Upper lobe of left lung (tissue), 4 donors: ENCODE results near the gene KCNC1.

Experiments
- CTCF ChIP-seq, 6 experiments: fragments of 450-650 bp in 4 of 6; fragments of 200-600 bp in 2 of 6; sonication (generic) in 2 of 6; IDR thresholded peaks; one replicate each; pipeline ENCODE4 v1.5.1; 2016 to 2019; ENCODE audit warnings: antibody characterized with exemption in 6 of 6
- POLR2A ChIP-seq, 4 donors: fragments of 450-650 bp; IDR thresholded peaks; one replicate each; pipeline ENCODE4 v1.5.1; 2016 to 2017; ENCODE audit warnings: antibody characterized with exemption in 4 of 4, mild to moderate bottlenecking in 2 of 4
- POLR2AphosphoS5 ChIP-seq, 2 donors: sonication (generic); formaldehyde crosslinking; IDR thresholded peaks; one replicate each; pipeline ENCODE4 v1.5.1; 2017; ENCODE audit warnings: antibody characterized with exemption in 2 of 2

GRCh38 chr11:17697175-17697949 lies 37.2 kb upstream of the KCNC1 start:
- no peak for TF ChIP-seq CTCF (IDR thresholded peaks at IDR 0.05)
- no peak for TF ChIP-seq POLR2AphosphoS5 (IDR thresholded peaks at IDR 0.05)
- no peak for TF ChIP-seq POLR2A (IDR thresholded peaks at IDR 0.05)
